ENCODE results near the gene TTN.

The TTN gene

GRCh38 chr2:178807227-178808008, at the start of gene TTN:
Gene TTN (minus strand): TSS chr2:178807423. CDS start chr2:178804642, 2,781 bp downstream.
- DNase-seq (ENCODE audit: low read depth) = no peak

DNA sequence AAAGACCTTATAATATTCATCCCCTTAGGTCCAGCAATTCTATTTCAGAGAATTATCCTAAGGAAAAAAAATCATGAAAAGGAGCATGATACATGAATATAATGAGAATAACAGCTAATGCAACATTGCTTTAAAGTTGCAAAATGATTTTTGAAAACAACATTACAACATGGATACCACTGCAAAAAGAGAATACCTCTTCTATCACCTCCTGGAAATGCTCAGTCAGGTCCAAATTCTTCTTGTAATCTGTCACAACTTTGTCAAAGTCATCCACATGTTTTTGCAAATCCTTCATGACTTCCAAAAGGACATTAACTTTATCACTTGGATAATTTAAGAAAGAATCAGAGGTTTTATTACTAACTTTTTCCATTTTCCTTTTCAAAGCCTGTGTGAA, 47.9 kb upstream of the TTN start:
- no peak for DNase-seq (ENCODE audit: low read depth)

DNA sequence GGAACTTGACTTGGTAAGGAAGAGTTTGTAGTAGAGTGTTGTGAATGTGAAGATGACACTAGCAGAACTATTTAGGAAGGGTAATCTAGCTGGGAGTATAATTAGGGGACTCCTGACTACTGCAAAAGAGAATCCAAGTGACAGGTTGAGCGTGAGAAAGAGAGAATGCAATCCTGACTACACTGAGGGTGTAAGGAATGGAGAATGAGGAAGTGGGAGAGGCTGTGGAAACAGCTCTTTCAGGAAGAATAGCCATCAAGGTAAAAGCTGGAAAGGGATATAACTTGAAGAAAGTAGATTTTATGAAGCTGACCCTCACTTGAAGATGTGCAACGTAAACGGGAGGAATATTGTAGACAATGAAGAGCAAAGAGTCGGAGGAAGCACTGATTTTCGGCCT, 41.1 kb upstream of the TTN start:
- DNase-seq (ENCODE audit: low read depth) = no peak

- DNase-seq (ENCODE audit: low read depth) = peak; percentile 10
Measured at GRCh38 chr2:178846458-178846802, 39.2 kb upstream of the TTN start.

DNA sequence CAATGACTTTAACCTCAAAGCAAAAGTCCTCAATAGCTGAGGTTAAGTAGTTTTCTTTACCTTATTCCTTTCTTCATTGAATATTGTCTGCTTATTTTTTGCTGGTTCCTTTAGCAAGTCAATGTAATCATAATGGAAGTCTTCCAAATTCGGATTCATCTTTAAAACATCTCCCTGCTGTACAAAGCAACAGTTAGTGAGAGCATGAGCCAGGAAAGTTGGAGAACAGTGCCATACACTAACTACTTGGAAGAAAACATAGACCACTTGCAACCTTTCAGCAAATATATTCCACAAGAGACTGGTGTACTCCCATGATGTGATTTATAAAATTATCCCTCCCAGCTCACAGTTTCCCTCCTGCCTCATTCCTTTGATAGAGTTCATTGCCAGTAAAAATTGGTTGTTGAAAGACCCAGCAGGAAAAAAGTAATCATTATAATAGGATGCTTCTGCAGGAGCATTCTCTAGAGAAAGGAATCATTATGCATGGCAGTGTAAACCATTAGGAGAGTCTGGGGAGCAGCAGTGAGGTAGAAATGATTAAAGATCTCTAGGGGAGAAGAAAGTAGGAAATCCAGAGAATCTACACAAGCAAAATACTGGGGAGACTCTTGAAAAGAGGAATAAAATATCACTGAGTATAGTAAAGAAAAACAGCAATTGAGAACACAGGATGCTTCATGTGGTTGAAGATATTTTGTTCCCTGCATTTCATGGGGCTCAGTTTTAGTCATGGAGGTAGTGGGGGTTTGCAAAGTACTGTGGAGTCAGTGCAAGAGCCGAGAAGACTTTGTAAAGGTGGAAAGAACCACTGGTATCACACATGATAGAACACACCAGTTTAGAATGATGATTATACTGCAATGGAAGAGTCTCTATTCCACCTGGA, 38.6 kb upstream of the TTN start:
- DNase-seq (ENCODE audit: low read depth) = peak; percentile 34

GRCh38 chr2:178844701-178845100, 37.5 kb upstream of the TTN start:
- DNase-seq (ENCODE audit: low read depth) = no peak

DNA sequence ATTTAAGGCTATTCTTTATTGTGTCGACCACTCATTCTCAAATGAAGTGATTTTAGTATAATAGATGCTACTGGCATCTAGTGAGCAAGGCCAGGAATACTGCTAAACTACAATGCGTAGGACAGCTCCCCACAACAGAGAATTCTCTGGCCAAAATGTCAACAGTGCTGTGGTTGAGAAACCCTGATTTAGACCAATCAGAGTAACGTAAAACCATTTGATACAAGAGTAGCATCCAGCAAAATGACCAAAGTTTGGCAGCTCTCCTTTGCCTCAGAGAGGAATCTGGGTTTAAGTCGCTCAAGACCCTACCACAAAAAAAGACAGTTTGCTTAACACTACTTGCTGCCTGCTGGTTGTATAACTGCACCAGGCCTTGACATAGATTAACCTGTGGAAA, 37.0 kb upstream of the TTN start:
- no peak for DNase-seq (ENCODE audit: low read depth)

DNA sequence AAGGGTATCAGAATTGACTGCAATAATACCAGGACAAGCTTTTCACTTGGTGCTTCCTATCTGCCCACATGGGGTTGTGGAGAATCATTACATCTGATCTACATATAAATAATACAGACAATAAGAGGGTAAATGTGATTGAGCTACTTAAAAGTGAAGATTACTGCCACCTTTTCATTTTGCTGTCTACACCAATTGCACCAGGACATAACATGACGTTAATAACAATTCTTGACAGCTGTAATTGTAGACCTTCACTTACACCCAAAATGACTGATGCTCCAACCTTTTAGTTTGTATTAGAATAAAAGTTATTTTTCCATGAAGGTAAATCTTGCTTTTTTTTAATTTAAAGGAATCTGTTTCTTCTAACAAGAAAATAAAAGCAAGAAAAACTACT, 36.5 kb upstream of the TTN start:
- DNase-seq (ENCODE audit: low read depth) = no peak

DNA sequence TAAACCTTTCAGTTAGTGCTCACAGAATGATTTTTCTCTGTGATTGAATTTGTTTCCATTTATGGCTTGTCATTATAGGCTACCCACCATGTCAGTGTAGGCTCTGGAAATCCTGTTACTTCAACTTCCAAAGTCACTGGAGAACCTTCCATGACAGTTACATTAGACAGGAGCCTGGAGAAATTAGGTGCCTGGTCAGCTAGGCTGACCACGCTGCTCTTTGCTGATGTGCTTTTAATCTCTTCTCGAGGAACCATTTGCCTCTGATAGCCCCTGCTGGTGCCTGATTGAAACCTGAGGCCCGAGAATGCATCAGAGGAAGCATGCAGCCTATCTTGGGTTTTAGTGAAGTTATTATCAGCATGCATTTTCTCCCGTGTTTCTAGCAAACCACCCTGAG, 29.6 kb upstream of the TTN start:
- DNase-seq (ENCODE audit: low read depth) = no peak

DNA sequence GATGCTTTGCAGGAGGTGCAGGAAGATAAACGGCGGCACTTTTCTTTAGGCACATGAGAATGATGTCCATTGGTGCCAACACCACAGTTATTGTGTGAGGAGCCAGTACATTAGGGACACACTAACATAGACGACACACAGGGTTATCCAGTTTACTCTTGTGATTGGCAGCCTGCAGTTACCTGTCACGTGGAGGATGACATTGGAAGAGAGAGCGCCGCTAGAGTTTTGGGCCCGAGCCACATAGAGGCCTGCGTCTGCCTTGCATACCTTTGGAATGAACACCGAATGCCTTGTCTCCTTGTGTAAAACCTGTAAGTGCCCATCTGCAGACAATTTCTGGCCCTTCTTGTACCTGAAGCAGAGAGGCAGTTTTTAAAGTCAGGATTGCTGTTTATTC, 26.9 kb upstream of the TTN start:
- no peak for DNase-seq (ENCODE audit: low read depth)

DNA sequence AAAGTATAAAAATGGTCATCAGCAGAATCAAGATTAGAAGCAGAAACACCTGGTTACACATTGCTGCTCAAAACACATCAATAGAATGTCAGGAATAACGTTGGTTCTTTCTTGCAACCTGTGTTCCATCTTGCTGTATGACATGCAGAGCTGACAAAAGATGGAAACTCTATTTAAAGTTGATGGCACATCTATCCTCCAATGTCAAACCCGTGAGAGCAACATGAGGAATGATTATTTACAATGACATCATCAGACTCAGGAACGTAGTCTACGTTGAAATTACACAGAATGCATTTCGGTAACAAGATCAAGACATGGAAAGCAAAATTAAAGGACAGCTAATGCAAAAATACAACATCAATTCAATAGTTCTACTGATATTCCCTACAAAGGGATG, 26.2 kb upstream of the TTN start:
- no peak for DNase-seq (ENCODE audit: low read depth)

- DNase-seq (ENCODE audit: low read depth) = no peak
Measured at GRCh38 chr2:178830451-178830850, 23.2 kb upstream of the TTN start.

DNA sequence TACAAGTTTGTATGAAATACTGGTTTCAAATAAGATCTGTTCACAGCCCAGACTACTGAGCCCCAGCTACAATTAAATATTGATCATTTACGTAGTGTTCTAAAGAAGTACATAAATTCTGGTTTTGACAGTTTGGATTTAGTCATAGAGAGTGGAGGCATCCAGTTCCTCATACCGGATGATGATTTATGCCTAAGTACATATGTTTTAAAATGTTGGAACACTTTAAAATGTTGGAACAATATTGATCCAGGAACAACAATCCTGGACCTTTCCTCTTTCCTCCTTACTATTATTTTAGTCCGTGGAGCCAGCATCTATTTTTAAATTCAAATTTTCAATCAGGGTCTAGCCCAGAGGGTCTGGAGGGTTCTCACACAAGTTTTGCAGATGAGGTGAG, 22.8 kb upstream of the TTN start:
- DNase-seq (ENCODE audit: low read depth) = no peak

DNA sequence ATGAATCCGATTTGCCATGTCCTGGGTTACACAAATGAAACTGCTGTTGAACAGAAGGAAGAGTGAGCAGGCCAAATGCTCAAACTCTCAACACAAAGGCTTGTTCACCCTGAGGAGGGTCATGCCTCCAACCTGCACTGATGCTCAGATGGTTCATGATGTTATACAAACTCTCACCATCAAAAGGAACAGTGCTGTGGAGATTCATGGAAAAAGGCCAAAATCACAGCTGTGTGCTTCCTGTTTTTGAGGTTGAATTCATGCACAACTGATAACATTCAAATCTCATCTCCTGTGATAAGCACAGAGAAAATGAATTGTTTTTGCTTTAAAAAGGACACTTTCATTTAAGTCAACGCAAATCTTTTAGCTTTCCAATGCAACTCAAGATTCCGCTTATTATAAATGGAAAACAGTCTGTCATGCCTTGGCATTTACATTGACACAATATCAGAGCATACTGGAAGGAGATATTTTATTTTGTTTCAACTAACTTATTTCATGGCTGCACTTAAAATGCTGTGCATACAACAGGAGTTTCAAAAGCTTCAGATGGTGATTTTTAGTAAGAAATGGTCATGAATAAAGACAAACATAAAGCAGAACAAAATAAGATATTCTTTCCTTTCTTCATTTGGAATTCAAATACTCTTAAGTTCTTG, 22.2 kb upstream of the TTN start:
- peak; percentile 26 for DNase-seq (ENCODE audit: low read depth)

DNA sequence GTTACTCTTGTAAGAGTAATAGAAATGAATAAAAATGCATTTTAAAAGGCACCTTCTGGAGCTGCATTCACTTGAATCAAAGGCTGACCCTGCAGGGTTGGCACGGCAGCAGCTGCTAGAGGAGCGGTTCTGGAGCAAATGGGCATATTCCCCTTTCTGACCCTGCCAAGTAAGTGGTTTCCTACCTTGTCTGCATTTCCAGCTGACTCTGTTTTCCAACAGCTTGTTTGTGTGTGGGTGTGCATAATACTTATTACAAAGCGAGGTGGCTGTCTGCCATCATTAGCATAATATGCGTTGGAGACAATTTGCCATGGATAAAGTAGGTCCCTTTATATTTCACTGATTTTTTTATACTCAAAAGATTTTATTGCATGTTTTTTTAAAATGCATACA, 21.3 kb upstream of the TTN start:
- no peak for DNase-seq (ENCODE audit: low read depth)

- DNase-seq (ENCODE audit: low read depth) = no peak
Measured at GRCh38 chr2:178827739-178828485, 20.7 kb upstream of the TTN start.

GRCh38 chr2:178827111-178827510, 19.9 kb upstream of the TTN start:
- no peak for DNase-seq (ENCODE audit: low read depth)

DNA sequence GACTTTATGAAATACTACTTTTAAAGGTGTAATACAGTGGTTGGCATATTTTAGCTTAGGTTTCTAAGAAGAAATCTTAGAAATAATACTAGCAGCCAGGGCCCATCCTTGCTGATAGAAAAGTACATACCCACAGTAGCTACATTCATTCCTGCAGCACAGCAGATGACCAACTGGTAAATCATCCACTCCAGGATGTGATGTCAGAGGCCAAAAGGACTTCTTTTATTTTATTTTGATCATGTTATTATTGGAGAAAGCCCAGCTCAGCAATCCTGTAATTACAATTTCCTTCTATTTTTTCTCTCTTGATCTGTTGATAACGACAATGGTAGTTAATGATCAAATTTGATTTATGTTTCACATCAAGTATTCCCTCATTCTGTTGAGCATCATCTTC, 18.0 kb upstream of the TTN start:
- peak; percentile 78 for DNase-seq (ENCODE audit: low read depth)

DNA sequence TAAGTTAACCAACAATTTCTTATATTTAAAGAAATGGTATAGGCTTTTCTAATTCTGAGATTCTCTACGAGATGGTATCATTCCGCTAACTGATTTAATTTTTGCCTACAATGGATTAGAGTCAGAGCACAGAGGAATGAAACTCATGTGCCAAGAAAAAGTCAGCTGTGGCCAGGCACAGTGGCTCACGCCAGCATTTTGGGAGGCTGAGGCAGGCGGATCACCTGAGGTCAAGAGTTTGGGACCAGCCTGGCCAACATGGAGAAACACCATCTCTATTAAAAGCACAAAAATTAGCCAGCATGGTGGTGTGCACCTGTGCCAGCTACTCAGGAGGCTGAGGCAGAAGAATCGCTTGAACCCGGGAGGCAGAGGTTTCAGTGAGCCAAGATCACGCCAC, 17.0 kb upstream of the TTN start:
- DNase-seq (ENCODE audit: low read depth) = no peak

GRCh38 chr2:178819992-178820391, 12.8 kb upstream of the TTN start:
- peak; percentile 12 for DNase-seq (ENCODE audit: low read depth)

GRCh38 chr2:178819147-178819875, 12.1 kb upstream of the TTN start:
- DNase-seq (ENCODE audit: low read depth) = peak; percentile 15

DNA sequence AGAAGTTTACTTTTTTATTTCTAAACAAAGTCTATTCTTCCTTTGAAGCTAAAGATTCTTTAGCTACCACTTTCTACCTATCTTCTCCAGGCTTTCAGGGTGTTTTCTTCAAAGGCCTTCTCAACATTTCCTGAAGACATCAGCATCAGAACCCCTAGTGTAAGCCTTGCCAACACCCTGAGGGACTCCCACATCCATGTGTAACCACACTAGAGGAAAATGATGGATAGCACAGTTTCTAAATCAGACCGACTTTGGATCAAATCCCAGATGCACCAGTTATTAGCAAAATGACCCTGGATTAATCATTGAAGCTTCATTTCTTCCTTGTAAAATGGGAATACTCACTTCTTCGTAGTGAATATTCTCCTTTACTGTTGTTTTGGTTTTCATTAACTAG, 4.7 kb upstream of the TTN start:
- DNase-seq (ENCODE audit: low read depth) = no peak

Measured in iris pigment epithelial cell (primary cell).